Measurements from ENCODE around the gene GRK2.

GRCh38 chr11:67309661-67310061, 43.4 kb downstream of the GRK2 start:
- TF ChIP-seq, protein P1, sequence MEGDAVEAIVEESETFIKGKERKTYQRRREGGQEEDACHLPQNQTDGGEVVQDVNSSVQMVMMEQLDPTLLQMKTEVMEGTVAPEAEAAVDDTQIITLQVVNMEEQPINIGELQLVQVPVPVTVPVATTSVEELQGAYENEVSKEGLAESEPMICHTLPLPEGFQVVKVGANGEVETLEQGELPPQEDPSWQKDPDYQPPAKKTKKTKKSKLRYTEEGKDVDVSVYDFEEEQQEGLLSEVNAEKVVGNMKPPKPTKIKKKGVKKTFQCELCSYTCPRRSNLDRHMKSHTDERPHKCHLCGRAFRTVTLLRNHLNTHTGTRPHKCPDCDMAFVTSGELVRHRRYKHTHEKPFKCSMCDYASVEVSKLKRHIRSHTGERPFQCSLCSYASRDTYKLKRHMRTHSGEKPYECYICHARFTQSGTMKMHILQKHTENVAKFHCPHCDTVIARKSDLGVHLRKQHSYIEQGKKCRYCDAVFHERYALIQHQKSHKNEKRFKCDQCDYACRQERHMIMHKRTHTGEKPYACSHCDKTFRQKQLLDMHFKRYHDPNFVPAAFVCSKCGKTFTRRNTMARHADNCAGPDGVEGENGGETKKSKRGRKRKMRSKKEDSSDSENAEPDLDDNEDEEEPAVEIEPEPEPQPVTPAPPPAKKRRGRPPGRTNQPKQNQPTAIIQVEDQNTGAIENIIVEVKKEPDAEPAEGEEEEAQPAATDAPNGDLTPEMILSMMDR (IDR thresholded peaks at IDR 0.05) = no peak
- TF ChIP-seq EP300 (IDR thresholded peaks at IDR 0.05; ENCODE audit: low read depth) (no peak), POLR2AphosphoS5 (IDR thresholded peaks at IDR 0.05) (no peak), POLR2A (IDR thresholded peaks at IDR 0.05) (no peak)
